ENCODE measurements around the gene RHEB. TPM values are rescaled to one million over a fixed set of nuclear protein-coding genes. Genes with fewer than 3 reads are reported as not detected.
"Not testable (repeated sequence)": the region's sequence is repeated elsewhere in the genome, so short reads cannot be mapped to it uniquely, and the experiment has no call there.

The RHEB gene
- total RNA-seq, 2 donors from 2014 or later = 37.3 to 55.5 TPM

DNA sequence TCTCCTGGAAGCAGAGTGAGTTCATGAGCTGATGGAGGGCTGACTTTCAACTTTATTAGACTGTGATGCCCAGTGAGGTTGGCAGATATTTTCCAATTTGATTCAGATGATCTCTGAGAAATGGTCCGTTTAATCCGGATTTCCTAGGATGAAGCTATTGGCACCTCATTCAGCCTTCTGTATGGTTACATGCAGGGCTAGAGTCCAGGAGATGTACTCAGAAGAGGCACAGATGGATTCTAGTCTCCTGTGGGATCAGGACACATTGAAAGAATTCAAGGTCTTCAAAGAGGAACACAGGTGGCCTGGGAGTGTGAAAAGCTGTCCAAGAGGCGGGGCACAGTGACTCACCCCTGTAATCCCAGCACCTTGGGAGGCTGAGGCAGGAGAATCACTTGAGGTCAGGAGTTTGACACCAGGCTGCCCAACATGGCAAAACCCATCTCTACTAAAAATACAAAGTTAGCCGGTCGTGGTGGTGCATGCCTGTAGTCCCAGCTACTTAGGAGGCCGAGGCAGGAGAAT, 23.0 kb upstream of the RHEB start:
- no peak overlapping the region for H3K4me3 Mint-ChIP-seq
- peaks cover 10% of the 10 kb centered on the region for H3K27me3 Mint-ChIP-seq
- no peak for ATAC-seq (replicated peaks)
- H3K27ac Mint-ChIP-seq = no peak overlapping the region
- H3K36me3 Mint-ChIP-seq (ENCODE audit: low read depth) = no peaks in the 10 kb centered on the region
- H3K4me1 Mint-ChIP-seq = peaks cover 6% of the 10 kb centered on the region
- H3K9me3 Mint-ChIP-seq = no peaks in the 10 kb centered on the region

DNA sequence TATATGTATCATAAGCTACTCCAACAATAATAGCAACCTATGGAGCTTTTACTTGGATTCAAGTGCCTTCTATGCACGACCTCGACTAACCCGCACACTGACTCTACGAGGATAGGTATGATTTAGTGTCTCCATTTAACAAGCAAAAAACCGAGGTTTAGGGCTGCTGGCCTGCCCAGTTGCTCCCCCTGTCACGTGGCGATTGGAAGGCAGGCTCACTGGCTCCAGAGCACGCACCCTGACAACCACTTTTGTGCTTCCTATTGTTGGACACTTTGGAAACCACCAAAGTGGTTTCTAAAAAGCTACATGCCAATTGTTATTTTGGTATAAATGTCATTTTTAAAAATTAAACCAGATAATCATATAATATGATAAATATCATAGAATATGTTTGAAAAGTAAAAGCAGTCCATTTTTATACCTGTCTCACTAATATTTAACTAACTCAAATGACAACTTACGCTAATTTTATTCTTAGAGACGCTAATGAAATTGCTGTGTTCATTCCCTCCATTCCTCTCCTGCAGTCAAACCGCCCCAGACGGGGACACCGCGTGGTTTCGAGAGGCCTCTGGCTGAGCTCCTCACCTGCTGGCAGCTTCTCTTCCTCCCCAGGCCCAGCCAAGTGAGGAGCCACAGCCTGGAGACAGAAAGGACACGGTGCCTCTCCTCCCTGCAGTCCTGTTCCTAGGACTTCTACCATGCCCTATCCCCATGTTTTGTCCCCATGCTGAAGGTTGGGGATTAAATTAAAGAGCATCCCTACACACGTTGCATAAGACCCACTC, 22.2 kb upstream of the RHEB start:
- Mint-ChIP-seq H3K9me3 (no peaks in the 10 kb centered on the region), H3K27ac (no peak overlapping the region), H3K27me3 (peaks cover 10% of the 10 kb centered on the region), H3K4me3 (no peak overlapping the region), H3K36me3 (ENCODE audit: low read depth) (no peaks in the 10 kb centered on the region), H3K4me1 (peaks cover 6% of the 10 kb centered on the region)
- no peak for ATAC-seq (replicated peaks)

DNA sequence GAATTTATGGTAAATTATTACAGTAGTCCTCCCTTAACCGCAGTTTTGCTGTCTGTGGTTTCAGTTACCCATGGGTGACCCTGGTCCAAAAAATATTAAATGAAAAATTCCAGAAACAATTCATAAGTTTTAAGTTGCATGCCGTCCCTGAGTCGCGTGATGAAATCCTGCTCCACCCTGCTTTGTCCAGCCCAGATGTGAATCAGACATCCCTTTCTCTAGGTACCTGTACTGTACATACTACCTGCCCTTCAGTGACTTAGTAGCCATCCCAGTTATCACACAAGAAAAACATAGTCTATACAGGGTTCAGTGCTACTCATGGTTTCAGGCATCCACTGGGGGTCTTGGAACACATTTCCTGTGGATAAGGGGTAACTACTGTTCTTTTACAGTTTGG, 20.5 kb upstream of the RHEB start:
- H3K27me3 Mint-ChIP-seq = peaks cover 14% of the 10 kb centered on the region

DNA sequence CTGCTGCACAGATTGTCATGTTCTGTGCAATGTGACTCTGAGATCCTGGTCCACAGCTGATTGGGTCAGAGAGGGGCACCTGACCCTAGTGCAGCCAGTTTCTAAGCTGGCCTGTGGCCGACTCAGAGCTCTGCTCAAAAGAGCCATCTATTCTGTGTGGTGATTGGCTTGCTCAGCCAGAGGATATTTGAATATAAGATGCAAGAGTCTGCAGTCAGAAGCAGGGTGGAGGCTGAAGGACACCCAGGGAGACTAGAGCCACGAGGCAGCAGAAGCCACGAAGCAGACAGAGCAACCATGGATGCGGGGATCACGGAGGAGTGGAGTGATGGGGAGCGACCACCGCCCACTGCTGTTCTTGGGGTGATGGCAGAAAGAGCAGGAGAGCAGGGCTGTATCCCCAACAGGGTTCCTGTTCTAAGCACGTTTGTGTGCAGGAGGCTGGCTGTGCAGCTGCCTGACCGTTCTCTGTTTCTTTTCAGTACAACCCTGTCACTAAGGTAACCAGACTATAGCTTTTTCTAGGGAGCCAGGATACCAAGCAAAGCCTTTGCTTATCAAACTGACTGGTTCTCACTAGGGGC, 19.5 kb upstream of the RHEB start:
- H3K36me3 Mint-ChIP-seq (ENCODE audit: low read depth) = no peaks in the 10 kb centered on the region
- H3K9me3 Mint-ChIP-seq = no peaks in the 10 kb centered on the region
- peaks cover 10% of the 10 kb centered on the region for H3K27me3 Mint-ChIP-seq
- no peak overlapping the region for H3K27ac Mint-ChIP-seq
- H3K4me3 Mint-ChIP-seq = no peak overlapping the region
- H3K4me1 Mint-ChIP-seq = peaks cover 6% of the 10 kb centered on the region
- no peak for ATAC-seq (replicated peaks)

More for the DNA sequence above, 20.5 kb upstream of the RHEB start:
- Mint-ChIP-seq H3K9me3 (no peaks in the 10 kb centered on the region), H3K4me1 (peaks cover 6% of the 10 kb centered on the region), H3K4me3 (no peak overlapping the region), H3K27ac (no peak overlapping the region), H3K36me3 (ENCODE audit: low read depth) (no peaks in the 10 kb centered on the region)
- no peak for ATAC-seq (replicated peaks)

DNA sequence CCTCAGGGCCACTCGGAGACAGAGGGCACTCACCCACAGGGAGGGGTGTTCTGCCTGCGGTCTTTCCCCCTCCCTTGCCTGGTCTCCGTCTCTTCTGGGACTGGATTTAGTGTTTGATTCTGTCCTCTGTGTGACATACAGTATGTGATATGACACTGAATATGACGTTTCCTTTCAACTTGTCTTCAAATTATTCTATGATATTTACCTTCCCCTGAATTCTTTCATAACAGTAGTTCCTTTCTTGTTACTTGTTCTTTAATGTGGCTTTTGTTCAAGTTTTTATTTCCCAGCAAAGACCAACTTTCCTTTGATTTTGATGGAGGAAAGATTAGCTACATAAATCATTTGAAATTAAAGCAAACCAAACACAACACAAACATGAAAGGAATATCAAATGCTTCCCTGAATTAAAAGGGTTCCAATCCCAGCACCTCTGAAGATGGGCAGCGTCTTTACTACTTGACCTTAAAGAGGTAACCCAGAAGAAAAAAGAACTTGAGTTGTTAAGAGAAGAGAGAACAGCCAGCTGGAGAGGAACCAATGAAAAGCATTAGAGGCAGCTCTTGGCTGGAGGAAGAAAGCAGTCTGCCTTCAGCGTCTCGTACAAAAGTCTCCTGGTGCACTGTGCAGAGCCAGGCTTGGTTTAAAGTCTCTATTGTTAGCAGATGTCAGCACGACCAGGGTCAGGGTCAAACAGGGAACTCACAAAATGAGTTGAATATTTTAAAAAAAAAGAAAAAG, 18.3 kb upstream of the RHEB start:
- Mint-ChIP-seq H3K9me3 (no peaks in the 10 kb centered on the region), H3K27me3 (peaks cover 10% of the 10 kb centered on the region), H3K36me3 (ENCODE audit: low read depth) (no peaks in the 10 kb centered on the region), H3K4me1 (peaks cover 6% of the 10 kb centered on the region), H3K27ac (peak overlapping the region; percentile 32), H3K4me3 (no peak overlapping the region)
- peak; percentile 23 for ATAC-seq (replicated peaks)

DNA sequence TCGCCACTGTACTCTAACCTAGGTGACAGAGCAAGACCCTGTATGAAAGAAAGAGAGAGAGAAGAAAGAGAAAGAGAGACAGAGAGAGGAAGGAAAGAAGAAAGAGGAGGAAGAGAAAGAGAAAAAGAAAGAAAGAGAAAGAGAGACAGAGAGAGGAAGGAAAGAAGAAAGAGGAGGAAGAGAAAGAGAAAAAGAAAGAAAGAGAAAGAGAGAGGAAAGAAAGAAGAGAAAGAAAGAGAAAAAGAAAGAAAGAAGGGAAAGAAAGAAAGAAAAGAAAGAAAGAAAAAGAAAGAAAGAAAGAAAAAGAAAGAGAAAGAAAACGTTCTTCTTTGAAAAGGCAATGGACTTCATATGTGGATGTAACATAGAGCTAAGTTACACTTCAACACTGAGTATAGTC, 16.5 kb upstream of the RHEB start:
- not testable (repeated sequence) for H3K4me3 Mint-ChIP-seq, H3K27ac Mint-ChIP-seq, H3K9me3 Mint-ChIP-seq

DNA sequence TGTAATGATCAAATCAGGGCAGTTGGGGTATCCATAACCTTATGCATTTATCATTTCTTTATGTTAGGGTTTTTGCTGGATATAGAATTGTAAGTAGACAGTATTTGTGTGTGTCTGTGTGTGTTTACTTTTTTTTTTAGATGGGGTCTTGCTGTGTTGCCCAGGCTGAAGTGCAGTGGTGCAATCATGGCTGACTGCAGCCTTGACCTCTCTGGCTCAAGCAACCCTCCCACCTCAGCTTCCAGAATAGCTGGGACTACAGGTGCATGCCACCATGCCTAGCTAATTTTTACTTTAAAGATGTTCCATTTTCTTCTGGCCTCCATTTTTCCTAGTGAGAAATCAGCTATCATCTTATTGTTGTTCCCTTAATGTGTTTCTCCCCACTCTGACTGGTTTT, 10.1 kb upstream of the RHEB start:
- no peaks in the 10 kb centered on the region for H3K4me1 Mint-ChIP-seq
- no peak for ATAC-seq (replicated peaks)
- H3K27ac Mint-ChIP-seq = no peak overlapping the region

More for the DNA sequence above, 16.5 kb upstream of the RHEB start:
- ATAC-seq (replicated peaks); H3K36me3 Mint-ChIP-seq (ENCODE audit: low read depth); H3K4me1 Mint-ChIP-seq; H3K27me3 Mint-ChIP-seq: not testable (repeated sequence)

DNA sequence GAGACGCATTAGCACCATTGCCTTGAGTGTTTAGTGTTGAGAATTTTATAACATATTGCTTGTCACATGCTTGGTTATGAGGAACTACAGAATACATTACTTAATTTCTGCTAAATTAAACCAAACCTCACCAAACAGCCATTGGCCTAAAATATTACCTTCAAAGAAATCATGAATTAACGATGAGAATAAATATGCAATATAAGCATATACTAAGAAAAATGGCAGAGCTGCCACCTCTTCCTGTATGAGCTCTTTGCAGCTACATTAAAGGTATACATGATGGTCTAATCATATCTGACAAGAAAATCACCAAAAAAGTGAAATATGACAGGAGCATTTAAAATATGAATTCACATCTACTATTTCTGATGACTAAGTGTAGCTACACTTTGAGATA, 5.2 kb upstream of the RHEB start:
- Mint-ChIP-seq H3K9me3 (no peaks in the 10 kb centered on the region), H3K4me1 (no peaks in the 10 kb centered on the region), H3K36me3 (ENCODE audit: low read depth) (peaks cover 2% of the 10 kb centered on the region), H3K27me3 (no peaks in the 10 kb centered on the region), H3K27ac (no peak overlapping the region), H3K4me3 (no peak overlapping the region)
- no peak for ATAC-seq (replicated peaks)

More for the DNA sequence above, 10.1 kb upstream of the RHEB start:
- peaks cover 5% of the 10 kb centered on the region for H3K9me3 Mint-ChIP-seq
- no peaks in the 10 kb centered on the region for H3K36me3 Mint-ChIP-seq (ENCODE audit: low read depth)
- no peak overlapping the region for H3K4me3 Mint-ChIP-seq
- H3K27me3 Mint-ChIP-seq = no peaks in the 10 kb centered on the region

DNA sequence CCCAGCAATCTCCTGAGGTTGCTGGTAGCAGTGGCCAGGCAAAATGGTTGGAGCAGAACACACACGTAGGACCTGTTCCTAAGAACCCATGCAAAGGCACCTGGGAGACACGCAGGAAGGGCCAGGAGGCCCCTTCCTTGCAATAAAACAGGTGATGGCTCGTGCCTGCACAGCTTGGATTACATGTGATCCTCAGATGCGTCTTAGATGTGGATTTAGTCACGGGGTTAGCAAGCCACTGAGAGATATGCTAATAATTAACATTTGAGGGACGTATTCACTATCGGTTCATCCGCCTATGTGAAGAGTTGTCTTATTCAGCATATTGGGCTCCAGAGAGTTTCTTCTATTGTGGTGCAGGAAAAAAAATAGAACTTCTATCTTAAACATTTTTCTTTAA, 4.6 kb upstream of the RHEB start:
- Mint-ChIP-seq H3K9me3 (no peaks in the 10 kb centered on the region), H3K4me1 (no peaks in the 10 kb centered on the region), H3K27ac (no peak overlapping the region), H3K36me3 (ENCODE audit: low read depth) (peaks cover 6% of the 10 kb centered on the region), H3K4me3 (no peak overlapping the region), H3K27me3 (no peaks in the 10 kb centered on the region)
- ATAC-seq (replicated peaks) = no peak

DNA sequence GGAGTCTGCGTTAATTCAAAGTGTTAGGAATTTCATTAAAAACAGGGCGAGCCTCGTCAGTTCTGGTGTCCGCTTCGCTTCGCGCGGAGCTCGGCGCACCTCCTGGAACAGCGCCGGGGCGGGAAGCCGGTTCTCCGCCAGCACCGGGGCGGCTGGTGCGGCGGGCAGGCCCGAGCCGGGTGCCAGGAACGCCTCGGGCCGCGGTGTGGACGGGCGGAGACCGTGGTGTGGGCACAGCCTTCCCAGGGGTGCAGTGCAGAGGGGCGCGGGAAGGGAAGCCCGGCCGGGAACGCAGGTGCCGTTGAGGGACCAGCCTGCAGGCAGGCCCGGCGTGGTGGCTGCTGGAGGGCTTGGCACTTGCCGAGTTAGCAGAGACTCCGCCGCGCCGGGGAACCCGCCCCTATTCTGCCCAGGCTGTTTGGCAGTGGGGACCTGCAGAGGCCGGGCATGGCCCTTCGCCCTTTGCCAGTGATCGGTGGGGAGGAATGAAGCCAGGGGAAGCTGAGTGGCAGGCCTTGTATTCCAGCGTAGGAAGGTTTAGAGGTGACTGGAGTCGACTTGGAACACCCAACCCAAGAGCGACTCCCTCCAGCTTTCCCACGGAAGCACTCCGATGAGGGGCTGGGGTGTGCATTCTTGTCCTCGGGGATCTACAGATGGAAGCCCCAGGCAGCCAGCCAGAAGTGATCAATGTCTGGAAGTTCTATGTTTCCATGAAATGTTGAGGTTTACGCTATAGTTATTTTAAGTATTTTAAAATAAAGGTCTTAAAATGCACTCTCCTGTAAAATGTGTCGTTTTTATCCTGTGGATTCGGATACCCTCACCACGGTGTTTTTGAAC, 945 bp upstream of the RHEB start:
- Mint-ChIP-seq H3K27ac (peak overlapping the region; percentile 96), H3K36me3 (ENCODE audit: low read depth) (peaks cover 32% of the 10 kb centered on the region), H3K4me3 (peak overlapping the region; percentile 89), H3K9me3 (no peaks in the 10 kb centered on the region), H3K27me3 (no peaks in the 10 kb centered on the region), H3K4me1 (peaks cover 16% of the 10 kb centered on the region)
- ATAC-seq (replicated peaks) = no peak

DNA sequence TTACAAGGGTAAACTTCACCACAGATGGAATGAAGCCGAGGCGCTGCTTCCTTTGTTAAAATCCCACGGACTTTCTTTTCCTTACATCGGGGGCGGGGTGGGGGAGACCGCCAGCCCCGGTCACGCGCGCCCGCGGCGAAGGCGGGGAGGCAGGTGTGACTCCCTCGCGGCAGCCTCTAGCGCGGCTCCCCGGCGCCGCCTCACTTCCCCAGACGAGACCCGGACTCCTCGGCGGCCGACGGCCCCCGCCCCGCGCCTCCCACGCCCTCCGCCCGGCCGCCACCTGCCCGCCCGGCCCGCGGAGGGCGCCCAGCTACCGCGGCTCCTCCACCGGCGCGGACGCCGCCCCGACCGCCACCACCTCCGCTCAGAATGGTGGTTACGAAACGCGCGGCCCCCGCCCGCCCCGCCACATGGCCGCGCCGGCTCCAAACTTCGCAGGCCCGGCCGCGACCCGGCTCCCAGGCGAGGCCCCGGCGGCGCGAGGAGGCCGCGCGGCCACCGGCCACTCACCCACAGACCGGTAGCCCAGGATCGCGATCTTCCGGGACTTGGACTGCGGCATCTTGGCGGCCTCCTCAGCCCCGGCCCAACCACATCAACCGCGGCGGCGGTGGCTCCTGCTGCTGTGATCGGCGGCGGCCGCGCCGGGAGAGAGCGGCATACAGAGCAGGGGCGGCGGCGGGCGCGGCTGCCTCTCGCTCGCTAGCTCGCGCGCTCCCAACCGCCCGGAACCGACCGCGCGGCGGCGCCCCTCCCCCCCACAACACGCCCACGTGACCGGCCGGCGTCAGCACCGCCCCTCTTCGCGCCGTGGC, 539 bp downstream of the RHEB start:
- H3K36me3 Mint-ChIP-seq (ENCODE audit: low read depth) = peaks cover 32% of the 10 kb centered on the region
- peak overlapping the region; percentile 96 for H3K27ac Mint-ChIP-seq
- H3K4me1 Mint-ChIP-seq = peaks cover 29% of the 10 kb centered on the region
- H3K9me3 Mint-ChIP-seq, H3K27me3 Mint-ChIP-seq: not testable (repeated sequence)
- peak overlapping the region; percentile 89 for H3K4me3 Mint-ChIP-seq
- peak; percentile 69 for ATAC-seq (replicated peaks)

DNA sequence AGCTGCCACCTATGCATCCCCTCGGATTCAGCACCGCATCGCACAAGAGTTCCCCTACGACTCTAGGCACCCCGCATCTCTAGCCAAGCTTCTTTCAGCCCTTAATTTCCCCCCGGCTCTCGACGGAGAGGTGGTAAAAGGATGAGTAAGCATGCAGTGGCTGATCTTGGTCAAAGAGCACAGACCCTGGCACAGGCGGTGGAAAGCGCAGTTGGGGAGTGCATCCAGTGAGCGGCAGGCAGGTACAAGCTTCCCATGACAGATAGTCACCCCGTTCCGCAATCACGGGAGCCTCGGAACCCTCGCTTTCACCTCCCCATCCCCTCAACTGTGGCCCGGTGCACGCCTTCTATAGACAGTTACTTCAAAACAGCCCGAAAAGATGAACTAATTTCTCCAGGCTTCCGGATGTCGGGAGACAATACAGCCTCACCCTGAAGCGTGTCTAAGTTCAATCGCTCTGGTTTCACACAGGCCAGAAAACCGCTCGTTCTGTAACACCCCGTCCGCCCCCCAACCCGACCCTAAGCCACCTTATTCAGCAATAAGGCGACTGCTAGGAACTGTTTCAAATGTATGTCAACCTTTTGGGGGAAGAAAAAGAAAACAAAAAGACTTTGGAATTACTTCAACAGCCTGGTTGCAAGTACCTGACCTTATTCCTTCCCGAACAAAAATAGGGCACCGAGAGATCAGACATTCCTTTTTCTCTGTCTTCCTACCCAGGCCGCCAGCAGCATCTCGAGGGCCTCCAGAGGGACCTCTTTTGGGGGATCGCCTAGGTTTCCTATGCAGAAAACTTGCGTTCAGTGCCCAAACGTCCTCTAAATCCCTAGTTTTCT, 1.4 kb downstream of the RHEB start:
- H3K9me3 Mint-ChIP-seq = no peaks in the 10 kb centered on the region
- peak overlapping the region; percentile 81 for H3K27ac Mint-ChIP-seq
- H3K4me3 Mint-ChIP-seq = peak overlapping the region; percentile 89
- peaks cover 36% of the 10 kb centered on the region for H3K36me3 Mint-ChIP-seq (ENCODE audit: low read depth)
- no peaks in the 10 kb centered on the region for H3K27me3 Mint-ChIP-seq
- peak; percentile 26 for ATAC-seq (replicated peaks)
- H3K4me1 Mint-ChIP-seq = peaks cover 34% of the 10 kb centered on the region
